AG04449 (cell line): Measurements from ENCODE around the gene PDE6D.

Source experiments
- CTCF ChIA-PET: fragments of 350-600 bp; formaldehyde crosslinking; extraction: SDS; loops from one replicate; lab custom pipeline; 2021; ENCODE audit warnings: antibody characterized with exemption; lab: Yijun Ruan, JAX
- POLR2A ChIA-PET: fragments of 400-600, 350-600 bp; formaldehyde crosslinking; extraction: SDS; loops from one replicate; lab custom pipeline; 2020; ENCODE audit warnings: antibody characterized with exemption, inconsistent platforms; lab: Yijun Ruan, JAX
- DNase-seq: peaks from one replicate; pipeline ENCODE4 v3.0.0-alpha.2; 2010; ENCODE audit warnings: low read depth, low spot score
- H3K4me3 ChIP-seq: 2 replicates; pipeline ENCODE4 v1.5.1; 2011; ENCODE audit warnings: low read depth, mild to moderate bottlenecking, control low read depth, low read length
- TF ChIP-seq, protein P1 (sequence below): IDR thresholded peaks from one replicate; pipeline ENCODE4 v1.5.1; 2011; ENCODE audit warnings: mild to moderate bottlenecking, moderate library complexity, low read length, control low read depth, inconsistent platforms; ENCODE audit not compliant: insufficient read depth; ENCODE audit errors: missing control alignments

PDE6D gene

DNA sequence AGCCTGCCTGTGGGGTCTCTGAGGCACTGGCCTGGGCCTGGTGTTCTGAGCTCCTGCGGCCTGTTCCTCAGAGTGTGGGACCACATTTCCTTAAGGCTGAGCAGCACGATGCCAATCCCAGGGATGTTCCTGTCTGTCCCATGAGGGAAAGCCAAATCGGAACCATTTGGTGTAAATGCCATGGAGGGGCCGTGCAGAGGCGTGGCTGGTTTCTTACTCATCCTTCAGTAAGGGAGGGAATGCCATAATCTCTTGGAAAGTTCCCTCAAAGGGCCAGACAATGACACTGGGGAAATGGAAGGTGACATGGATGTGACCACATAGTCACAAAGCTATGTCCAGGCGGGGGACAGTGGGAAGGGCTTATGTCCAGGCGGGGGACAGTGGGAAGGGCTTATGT lies 87.1 kb downstream of the PDE6D start:
- ChIA-PET CTCF (interaction anchor here (0.6 to 29.6 kb wide), 9 partner anchors 9 to 93 kb away, joined by 3 to 743 read pairs (median 7); partner anchors contain the start of gene PTMA), POLR2A (no interaction called here)
- H3K4me3 ChIP-seq: no peak overlapping the region
- DNase-seq: no peak
- TF ChIP-seq, protein P1, sequence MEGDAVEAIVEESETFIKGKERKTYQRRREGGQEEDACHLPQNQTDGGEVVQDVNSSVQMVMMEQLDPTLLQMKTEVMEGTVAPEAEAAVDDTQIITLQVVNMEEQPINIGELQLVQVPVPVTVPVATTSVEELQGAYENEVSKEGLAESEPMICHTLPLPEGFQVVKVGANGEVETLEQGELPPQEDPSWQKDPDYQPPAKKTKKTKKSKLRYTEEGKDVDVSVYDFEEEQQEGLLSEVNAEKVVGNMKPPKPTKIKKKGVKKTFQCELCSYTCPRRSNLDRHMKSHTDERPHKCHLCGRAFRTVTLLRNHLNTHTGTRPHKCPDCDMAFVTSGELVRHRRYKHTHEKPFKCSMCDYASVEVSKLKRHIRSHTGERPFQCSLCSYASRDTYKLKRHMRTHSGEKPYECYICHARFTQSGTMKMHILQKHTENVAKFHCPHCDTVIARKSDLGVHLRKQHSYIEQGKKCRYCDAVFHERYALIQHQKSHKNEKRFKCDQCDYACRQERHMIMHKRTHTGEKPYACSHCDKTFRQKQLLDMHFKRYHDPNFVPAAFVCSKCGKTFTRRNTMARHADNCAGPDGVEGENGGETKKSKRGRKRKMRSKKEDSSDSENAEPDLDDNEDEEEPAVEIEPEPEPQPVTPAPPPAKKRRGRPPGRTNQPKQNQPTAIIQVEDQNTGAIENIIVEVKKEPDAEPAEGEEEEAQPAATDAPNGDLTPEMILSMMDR: no peak

DNA sequence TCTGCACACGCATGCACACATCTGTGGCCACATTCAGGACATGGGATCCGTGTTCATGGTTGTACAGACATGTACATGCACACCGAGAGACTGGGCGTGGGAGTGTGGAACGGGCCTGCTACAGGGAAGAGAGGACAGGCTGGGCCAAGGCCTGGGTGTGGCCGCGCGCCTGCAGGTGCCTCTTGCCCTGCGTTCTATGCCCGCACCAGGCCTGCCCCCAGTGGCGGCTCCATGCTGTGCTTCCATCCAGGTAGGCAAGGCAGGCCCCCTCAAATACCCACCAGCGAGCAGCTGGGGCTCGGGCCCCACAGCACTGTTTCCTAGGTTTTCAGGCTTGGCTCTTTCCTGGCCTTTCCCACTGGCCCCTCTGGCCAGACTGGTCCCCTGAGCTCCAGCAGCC lies 88.2 kb downstream of the PDE6D start:
- no peak for DNase-seq
- no peak overlapping the region for H3K4me3 ChIP-seq
- TF ChIP-seq, protein P1: no peak
- ChIA-PET CTCF (interaction anchor here (0.9 to 29.6 kb wide), 7 partner anchors 8 to 91 kb away, joined by 3 to 743 read pairs (median 22); no protein-coding TSS in a partner anchor), POLR2A (no interaction called here)

DNA sequence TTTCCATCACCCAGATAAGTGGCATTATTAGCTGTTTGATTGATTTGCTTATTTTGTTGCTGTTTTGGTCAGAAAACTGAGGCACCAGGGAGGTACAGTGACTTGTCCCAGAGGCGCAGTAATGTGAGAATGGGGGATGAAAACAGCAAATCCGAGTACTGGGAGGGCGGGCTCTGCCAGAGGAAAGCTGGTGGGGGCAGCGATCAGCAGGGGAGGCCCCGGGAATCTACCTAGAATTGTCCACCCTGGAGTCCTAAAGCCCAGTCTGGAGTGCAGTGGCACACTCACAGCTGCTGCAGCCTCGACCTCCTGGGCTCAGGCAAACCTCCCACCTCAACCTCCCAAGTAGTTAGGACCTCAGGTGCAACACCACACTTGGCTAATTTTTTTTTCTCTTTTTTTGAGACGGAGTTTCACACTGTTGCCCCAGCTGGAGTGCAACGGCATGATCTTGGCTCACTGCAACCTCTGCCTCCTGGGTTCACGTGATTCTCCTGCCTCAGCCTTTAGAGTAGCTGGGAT lies 89.8 kb downstream of the PDE6D start:
- no peak for DNase-seq
- no peak overlapping the region for H3K4me3 ChIP-seq
- CTCF ChIA-PET: interaction anchor here (0.8 to 29.6 kb wide), 4 partner anchors 13 to 54 kb away, joined by 4 to 743 read pairs (median 271); no protein-coding TSS in a partner anchor
- POLR2A ChIA-PET: interaction anchor here (0.6 to 2.2 kb wide), 2 partner anchors 17 to 128 kb away, joined by 3 to 6 read pairs; partner anchors contain the start of gene PTMA
- TF ChIP-seq, protein P1: no peak

DNA sequence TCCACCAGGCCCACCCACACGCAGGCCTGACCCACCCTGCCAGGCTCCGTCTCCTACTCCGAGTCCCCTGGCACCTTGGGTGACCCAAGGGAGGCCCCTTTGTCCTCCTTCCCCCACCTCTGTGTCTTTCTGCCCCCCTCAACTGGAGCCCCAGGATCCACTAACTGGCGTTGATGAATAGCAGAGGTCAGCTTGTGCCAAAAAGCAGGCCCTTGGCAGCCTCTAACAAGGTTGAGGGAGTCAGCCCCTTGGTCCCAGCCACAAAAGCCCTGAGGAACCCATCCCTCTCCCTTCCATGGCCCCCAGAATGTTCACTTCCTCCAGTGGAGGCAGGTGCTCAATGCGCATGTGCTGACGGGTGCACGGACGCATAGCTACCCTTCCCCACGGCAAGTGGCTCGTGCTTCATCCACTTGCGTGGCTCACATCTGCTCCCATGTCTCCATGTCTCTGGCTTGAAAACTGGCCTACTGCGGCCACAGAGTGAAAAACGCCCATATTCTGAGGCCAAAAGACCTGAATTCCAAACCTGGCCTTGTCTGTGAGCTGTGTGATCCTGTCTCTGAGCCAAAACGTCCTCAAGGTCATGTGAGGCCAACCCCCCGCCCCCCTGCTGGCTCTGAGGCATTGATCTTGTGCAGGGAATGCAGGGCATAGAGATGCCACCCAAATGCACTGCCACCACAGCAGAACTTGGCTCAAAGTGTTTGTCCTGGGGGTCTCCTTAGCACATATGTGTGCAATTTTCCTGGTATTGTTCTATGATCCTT lies 91.8 kb downstream of the PDE6D start:
- POLR2A ChIA-PET: interaction anchor here (0.6 kb wide), 1 partner anchor 19 kb away, joined by 3 read pairs; the partner anchor contains the start of gene PTMA
- H3K4me3 ChIP-seq: no peak overlapping the region
- TF ChIP-seq, protein P1: no peak
- CTCF ChIA-PET: interaction anchor here (1.3 to 29.6 kb wide), 5 partner anchors 8 to 26 kb away, joined by 3 to 743 read pairs (median 119); no protein-coding TSS in a partner anchor
- DNase-seq: no peak

DNA sequence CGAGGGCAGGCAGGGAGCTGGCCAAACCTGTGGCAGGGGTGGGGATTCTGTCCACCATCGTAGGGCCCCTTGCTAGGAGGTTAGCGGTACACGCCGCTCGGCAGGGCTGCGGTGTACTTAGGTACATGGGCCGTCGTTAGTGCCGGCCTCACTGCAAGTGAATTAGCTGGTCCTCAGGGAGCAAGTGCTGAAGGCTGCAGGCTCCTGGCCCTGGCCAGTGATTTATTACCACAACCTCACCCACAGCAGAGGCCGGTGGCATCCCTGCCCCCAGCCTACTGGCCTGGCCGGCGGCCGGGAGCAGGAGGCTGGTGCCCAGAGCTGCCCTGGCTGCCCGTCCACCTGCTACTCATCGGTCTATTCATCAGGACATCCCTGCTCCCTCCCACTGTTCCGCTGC lies 92.4 kb downstream of the PDE6D start:
- CTCF ChIA-PET: interaction anchor here (1.3 to 29.6 kb wide), 5 partner anchors 8 to 26 kb away, joined by 3 to 743 read pairs (median 119); no protein-coding TSS in a partner anchor
- DNase-seq: no peak
- POLR2A ChIA-PET: interaction anchor here (0.6 kb wide), 1 partner anchor 20 kb away, joined by 3 read pairs; the partner anchor contains the start of gene PTMA
- TF ChIP-seq, protein P1: no peak
- no peak overlapping the region for H3K4me3 ChIP-seq

DNA sequence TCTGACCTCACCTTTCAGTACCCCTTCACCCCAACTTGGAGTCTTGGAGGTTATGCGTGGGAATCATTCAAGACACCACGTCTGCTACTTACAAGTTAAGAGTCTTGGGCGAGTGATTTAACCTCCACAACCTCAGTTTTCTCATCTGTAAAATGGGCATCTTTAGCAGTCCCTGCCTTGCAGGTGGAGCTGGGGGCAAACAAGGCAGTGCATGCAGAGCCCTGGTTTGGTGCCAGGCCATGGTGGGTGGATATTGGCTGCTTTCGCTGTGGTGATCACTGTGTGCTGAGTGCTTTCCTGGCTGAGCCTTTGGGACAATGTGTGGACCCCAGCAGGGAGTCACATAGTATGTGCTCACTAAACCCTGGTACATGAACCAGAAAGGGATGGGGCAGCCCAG lies 93.1 kb downstream of the PDE6D start:
- POLR2A ChIA-PET: no interaction called here
- DNase-seq: no peak
- CTCF ChIA-PET: interaction anchor here (1.0 to 29.6 kb wide), 7 partner anchors 8 to 55 kb away, joined by 3 to 743 read pairs (median 17); no protein-coding TSS in a partner anchor
- H3K4me3 ChIP-seq: no peak overlapping the region
- TF ChIP-seq, protein P1: no peak
